Thyroid gland (tissue), 4 donors: Measurements from ENCODE around the gene EDN2.

Source experiments
- CTCF ChIP-seq, 6 experiments: fragments of 200-600 bp in 3 of 6; fragments of 450-650 bp in 3 of 6; sonication (generic) in 3 of 6; IDR thresholded peaks; one replicate each; pipeline ENCODE4 v1.5.1; 2016 to 2019; ENCODE audit warnings: antibody characterized with exemption in 6 of 6, mild to moderate bottlenecking in 2 of 6, inconsistent platforms in 1 of 6, moderate library complexity in 1 of 6
- POLR2A ChIP-seq, 2 donors: fragments of 450-650 bp; IDR thresholded peaks; one replicate each; pipeline ENCODE4 v1.6.1; 2017; ENCODE audit warnings: antibody characterized with exemption in 2 of 2, mild to moderate bottlenecking in 2 of 2, moderate library complexity in 1 of 2

DNA sequence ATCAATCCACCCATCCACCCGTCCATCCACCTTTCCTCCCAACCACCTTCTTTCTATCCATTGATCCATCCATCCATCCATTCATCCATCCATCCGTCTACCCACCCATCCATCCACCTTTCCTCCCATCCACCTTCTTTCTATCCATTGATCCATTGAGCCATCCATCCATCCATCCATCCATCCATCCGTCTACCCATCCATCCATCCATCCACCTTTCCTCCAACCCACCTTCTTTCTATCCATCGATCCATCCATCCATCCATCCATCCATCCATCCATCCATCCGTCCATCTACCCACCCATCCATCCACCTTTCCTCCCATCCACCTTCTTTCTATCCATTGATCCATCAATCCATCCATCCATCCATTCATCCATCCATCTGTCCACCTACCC is 5.1 kb upstream of the EDN2 start:
- no peak for TF ChIP-seq CTCF (IDR thresholded peaks at IDR 0.05)
- TF ChIP-seq POLR2A (IDR thresholded peaks at IDR 0.05) = no peak
